Adipose tissue (tissue), 3 donors: ENCODE data around the gene TPBG. TPM values are rescaled to one million over a fixed set of nuclear protein-coding genes. Genes with fewer than 3 reads are reported as not detected.
"Not testable (repeated sequence)": the region's sequence is repeated elsewhere in the genome, so short reads cannot be mapped to it uniquely, and the experiment has no call there.

Experiments
- H3K27ac ChIP-seq: one replicate; pipeline ENCODE4 v1.5.1; 2013; ENCODE audit warnings: low read depth, low read length
- WGBS, 3 donors: extraction: QIAGEN DNeasy Blood & Tissue Kit; methylation state at CpG; one replicate each; pipeline ENCODE4 v1.1.7; 2013; 5-methylcytosine and 5-hydroxymethylcytosine counted together
- polyA plus RNA-seq, 3 donors: library from polyadenylated mRNA; stranded (reverse); fragments of 200-250 nt; gene quantifications; one replicate each; pipeline ENCODE4 v1.2.3, GENCODE V29; 2013
- donor health status: healthy with polysubstance abuse.
- donor health status: Bipolar disorder and iron deficiency.
- donor health status: healthy.

The TPBG gene
- polyA plus RNA-seq, 3 donors = 3.0 to 10.7 (median 5.5) TPM

GRCh38 chr6:82370788-82371187 is 7.2 kb downstream of the TPBG start:
- 91 to 93% (median 93%) methylated on average over 3 of the region's 3 CpGs for WGBS, 3 donors
- no peak overlapping the region for H3K27ac ChIP-seq

GRCh38 chr6:82371799-82372546 is 8.4 kb downstream of the TPBG start:
- no peak overlapping the region for H3K27ac ChIP-seq
- 73 to 94% (median 89%) methylated on average over 2 of the region's 2 CpGs for WGBS, 3 donors

- 90 to 93% (median 90%) methylated on average over 3 of the region's 3 CpGs for WGBS, 3 donors
- no peak overlapping the region for H3K27ac ChIP-seq
These were observed 9.0 kb downstream of the TPBG start for GRCh38 chr6:82372656-82373055.

GRCh38 chr6:82374516-82374915 is 10.9 kb downstream of the TPBG start:
- H3K27ac ChIP-seq = no peak overlapping the region

- no peak overlapping the region for H3K27ac ChIP-seq
These were observed 13.0 kb downstream of the TPBG start for GRCh38 chr6:82376636-82377035.

- 89 to 95% (median 90%) methylated on average over 9 of the region's 9 CpGs for WGBS, 3 donors
- no peak overlapping the region for H3K27ac ChIP-seq
These were observed 17.1 kb downstream of the TPBG start for GRCh38 chr6:82380566-82381185.

- WGBS, 3 donors = 96 to 100% (median 100%) methylated on average over 1 of the region's 1 CpG
- H3K27ac ChIP-seq = no peak overlapping the region
These were observed 17.7 kb downstream of the TPBG start for GRCh38 chr6:82381278-82381677.

GRCh38 chr6:82385102-82385501 is 21.5 kb downstream of the TPBG start:
- 58 to 62% (median 58%) methylated on average over 3 of the region's 3 CpGs for WGBS, 3 donors
- H3K27ac ChIP-seq = no peak overlapping the region

GRCh38 chr6:82385546-82385945 is 21.9 kb downstream of the TPBG start:
- no peak overlapping the region for H3K27ac ChIP-seq
- WGBS, 3 donors = 47 to 74% (median 61%) methylated on average over 2 of the region's 2 CpGs

- H3K27ac ChIP-seq = no peak overlapping the region
- 63 to 87% (median 81%) methylated on average over 2 of the region's 2 CpGs for WGBS, 3 donors
These were observed 22.3 kb downstream of the TPBG start for GRCh38 chr6:82385961-82386360.

GRCh38 chr6:82394770-82395169 is 31.2 kb downstream of the TPBG start:
- 79 to 94% (median 86%) methylated on average over 10 to 11 of the region's 15 CpGs for WGBS, 3 donors
- not testable (repeated sequence) for H3K27ac ChIP-seq

- no peak overlapping the region for H3K27ac ChIP-seq
- 85 to 89% (median 87%) methylated on average over 1 of the region's 1 CpG for WGBS, 3 donors
These were observed 33.5 kb downstream of the TPBG start for GRCh38 chr6:82396964-82397751.

GRCh38 chr6:82397962-82398692 is 34.5 kb downstream of the TPBG start:
- H3K27ac ChIP-seq = no peak overlapping the region
- 75 to 79% (median 77%) methylated on average over 1 of the region's 1 CpG for WGBS, 3 donors

- WGBS, 3 donors = 79 to 84% (median 80%) methylated on average over 2 of the region's 2 CpGs
- no peak overlapping the region for H3K27ac ChIP-seq
These were observed 45.4 kb downstream of the TPBG start for GRCh38 chr6:82408952-82409431.

GRCh38 chr6:82410151-82410648 is 46.6 kb downstream of the TPBG start:
- H3K27ac ChIP-seq = no peak overlapping the region
- 61 to 87% (median 66%) methylated on average over 3 of the region's 3 CpGs for WGBS, 3 donors

GRCh38 chr6:82413868-82414267 is 50.3 kb downstream of the TPBG start:
- WGBS, 3 donors = 77 to 81% (median 78%) methylated on average over 2 of the region's 2 CpGs
- H3K27ac ChIP-seq = no peak overlapping the region

- no peak overlapping the region for H3K27ac ChIP-seq
- WGBS, 3 donors = 88 to 92% (median 91%) methylated on average over 1 of the region's 1 CpG
These were observed 52.2 kb downstream of the TPBG start for GRCh38 chr6:82415820-82416219.

- no peak overlapping the region for H3K27ac ChIP-seq
- WGBS, 3 donors = 42 to 73% (median 47%) methylated on average over 2 of the region's 2 CpGs
These were observed 52.7 kb downstream of the TPBG start for GRCh38 chr6:82416346-82416745.
